Vagina (tissue), 2 donors: ENCODE results near the gene CERK. TPM values are rescaled to one million over a fixed set of nuclear protein-coding genes. Genes with fewer than 3 reads are reported as not detected.

ENCODE experiments used
- DNase-seq, 2 donors: peaks; one replicate each; pipeline ENCODE4 v3.0.0-alpha.2; 2017; ENCODE audit errors: extremely low spot score in 2 of 2
- H3K27ac ChIP-seq: fragments of 200-600 bp; sonication (generic); one replicate; pipeline ENCODE4 v1.5.1; 2019
- H3K27me3 ChIP-seq: fragments of 200-600 bp; sonication (generic); one replicate; pipeline ENCODE4 v1.5.1; 2019
- H3K36me3 ChIP-seq, 2 donors: fragments of 200-600 bp; sonication (generic); one replicate each; pipeline ENCODE4 v1.5.1; 2017 to 2019
- H3K4me1 ChIP-seq: fragments of 200-600 bp; sonication (generic); one replicate; pipeline ENCODE4 v1.5.1; 2019
- H3K4me3 ChIP-seq, 2 donors: fragments of 200-600 bp; sonication (generic); 1 replicate in 1 of 2; 2 replicates in 1 of 2; pipeline ENCODE4 v1.5.1; 2016 to 2019
- H3K9me3 ChIP-seq: fragments of 200-600 bp; sonication (generic); one replicate; pipeline ENCODE4 v1.5.1; 2019
- CTCF ChIP-seq, 3 experiments: fragments of 450-650 bp in 2 of 3; fragments of 200-600 bp in 1 of 3; sonication (generic) in 1 of 3; IDR thresholded peaks; one replicate each; pipeline ENCODE4 v1.5.1; 2017 to 2019; ENCODE audit warnings: antibody characterized with exemption in 3 of 3, mild to moderate bottlenecking in 2 of 3, moderate library complexity in 2 of 3
- POLR2A ChIP-seq, 2 donors: fragments of 450-650 bp; IDR thresholded peaks; one replicate each; pipeline ENCODE4 v1.6.1; 2017; ENCODE audit warnings: antibody characterized with exemption in 2 of 2, mild to moderate bottlenecking in 2 of 2, moderate library complexity in 2 of 2
- POLR2AphosphoS5 ChIP-seq, 2 donors: sonication (generic); formaldehyde crosslinking; IDR thresholded peaks; one replicate each; pipeline ENCODE4 v1.9.0; 2017; ENCODE audit warnings: antibody characterized with exemption in 2 of 2, mild to moderate bottlenecking in 2 of 2, low read depth in 1 of 2; ENCODE audit not compliant: insufficient read depth in 1 of 2
- intact Hi-C: fragments of 100-400 bp; cut with DNase I; formaldehyde crosslinking; loops from one replicate; pipeline ENCODE4 v1.15.1; 2023
- total RNA-seq: library from RNA; depleted of rRNA; stranded (reverse); fragments of >200 nt; gene quantifications from one replicate; pipeline ENCODE4 v1.2.3, GENCODE V29; 2016

Gene CERK
- total RNA-seq, 1 donor from 2014 or later: 37.3 TPM

GRCh38 chr22:46779651-46780050 is 41.6 kb upstream of the CERK start:
- TF ChIP-seq CTCF (IDR thresholded peaks at IDR 0.05): no peak
- no peak for TF ChIP-seq POLR2A (IDR thresholded peaks at IDR 0.05)
- TF ChIP-seq POLR2AphosphoS5 (IDR thresholded peaks at IDR 0.05; ENCODE audit: insufficient read depth in 1 of 2, low read depth in 1 of 2): no peak
- no peaks in the 10 kb centered on the region for H3K9me3 ChIP-seq

GRCh38 chr22:46779023-46779422 is 41.0 kb upstream of the CERK start:
- no peaks in the 10 kb centered on the region for H3K36me3 ChIP-seq
- H3K27me3 ChIP-seq: no peaks in the 10 kb centered on the region
- intact Hi-C loops: no loop called here
- TF ChIP-seq POLR2AphosphoS5 (IDR thresholded peaks at IDR 0.05; ENCODE audit: insufficient read depth in 1 of 2, low read depth in 1 of 2) (no peak), CTCF (IDR thresholded peaks at IDR 0.05) (no peak), POLR2A (IDR thresholded peaks at IDR 0.05) (no peak)
- no peak overlapping the region for H3K27ac ChIP-seq
- H3K4me3 ChIP-seq: no peak overlapping the region
- peaks cover 34% of the 10 kb centered on the region for H3K4me1 ChIP-seq
- H3K9me3 ChIP-seq: no peaks in the 10 kb centered on the region
- DNase-seq: no peak

More at GRCh38 chr22:46779651-46780050, 41.6 kb upstream of the CERK start:
- Histone ChIP-seq H3K4me3 (no peak overlapping the region), H3K27me3 (no peaks in the 10 kb centered on the region), H3K27ac (no peak overlapping the region), H3K4me1 (peaks cover 28% of the 10 kb centered on the region), H3K36me3 (no peaks in the 10 kb centered on the region)
- no peak for DNase-seq
- intact Hi-C loops: no loop called here

GRCh38 chr22:46777609-46777970 is 39.5 kb upstream of the CERK start:
- TF ChIP-seq CTCF (IDR thresholded peaks at IDR 0.05) (no peak), POLR2A (IDR thresholded peaks at IDR 0.05) (no peak), POLR2AphosphoS5 (IDR thresholded peaks at IDR 0.05; ENCODE audit: insufficient read depth in 1 of 2, low read depth in 1 of 2) (no peak)
- Histone ChIP-seq H3K27ac (no peak overlapping the region), H3K9me3 (no peaks in the 10 kb centered on the region), H3K36me3 (no peaks in the 10 kb centered on the region), H3K27me3 (no peaks in the 10 kb centered on the region), H3K4me3 (no peak overlapping the region), H3K4me1 (peaks cover 47% of the 10 kb centered on the region)
- intact Hi-C loops: no loop called here
- DNase-seq: no peak

GRCh38 chr22:46776876-46777608 is 39.0 kb upstream of the CERK start:
- Histone ChIP-seq H3K27ac (no peak overlapping the region), H3K36me3 (no peaks in the 10 kb centered on the region)
- intact Hi-C loops: no loop called here

More at GRCh38 chr22:46776876-46777608, 39.0 kb upstream of the CERK start:
- Histone ChIP-seq H3K4me3 (no peak overlapping the region), H3K27me3 (no peaks in the 10 kb centered on the region), H3K9me3 (no peaks in the 10 kb centered on the region), H3K4me1 (peaks cover 47% of the 10 kb centered on the region)
- no peak for DNase-seq
- TF ChIP-seq POLR2AphosphoS5 (IDR thresholded peaks at IDR 0.05; ENCODE audit: insufficient read depth in 1 of 2, low read depth in 1 of 2): no peak
- no peak for TF ChIP-seq POLR2A (IDR thresholded peaks at IDR 0.05)
- TF ChIP-seq CTCF (IDR thresholded peaks at IDR 0.05): no peak
